Keratinocyte (primary cell): ENCODE results near the gene VN1R4. TPM values are rescaled to one million over a fixed set of nuclear protein-coding genes. Genes with fewer than 3 reads are reported as not detected.
"Not testable (repeated sequence)": the region's sequence is repeated elsewhere in the genome, so short reads cannot be mapped to it uniquely, and the experiment has no call there.

Source experiments
- DNase-seq: peaks from one replicate; pipeline ENCODE4 v3.0.0-alpha.2; 2011; ENCODE audit warnings: low read depth, missing footprints, low spot score
- FAIRE-seq: peaks from 2 replicates; lab custom pipeline; 2011; peaks lifted over from hg19 to GRCh38; lab: Jason Lieb, UNC
- H2AFZ ChIP-seq: 2 replicates; pipeline ENCODE4 v1.6.0; 2012; ENCODE audit warnings: low read length, control low read depth, inconsistent platforms; ENCODE audit not compliant: control insufficient read depth
- H3K27ac ChIP-seq: 2 replicates; pipeline ENCODE4 v1.5.1; 2011; ENCODE audit warnings: low read length; ENCODE audit not compliant: control insufficient read depth, insufficient read depth
- H3K27me3 ChIP-seq: 3 replicates; pipeline ENCODE4 v1.6.0; 2011; ENCODE audit warnings: low read length; ENCODE audit not compliant: control insufficient read depth, insufficient read depth; ENCODE audit errors: extremely low read depth
- H3K36me3 ChIP-seq, 2 experiments: 2 replicates in 1 of 2; 3 replicates in 1 of 2; pipeline ENCODE4 v1.5.1; 2011; ENCODE audit warnings: low read length in 2 of 2, mild to moderate bottlenecking in 1 of 2; ENCODE audit not compliant: control insufficient read depth in 2 of 2, insufficient read depth in 2 of 2; ENCODE audit errors: extremely low read depth in 1 of 2
- H3K4me1 ChIP-seq: 3 replicates; pipeline ENCODE4 v1.5.1; 2011; ENCODE audit warnings: low read length; ENCODE audit not compliant: control insufficient read depth, insufficient read depth; ENCODE audit errors: extremely low read depth
- H3K4me2 ChIP-seq: 3 replicates; pipeline ENCODE4 v1.6.0; 2011; ENCODE audit warnings: low read depth, low read length; ENCODE audit not compliant: control insufficient read depth, insufficient read depth; ENCODE audit errors: extremely low read depth
- H3K4me3 ChIP-seq, 3 experiments: fragments of 200-600 bp in 1 of 3; sonication (generic) in 1 of 3; 2 replicates in 2 of 3; 3 replicates in 1 of 3; pipeline ENCODE4 v1.5.1; 2011 to 2016; ENCODE audit warnings: low read length in 3 of 3, mild to moderate bottlenecking in 3 of 3, control low read depth in 2 of 3, inconsistent platforms in 1 of 3, low read depth in 1 of 3, mixed read lengths in 1 of 3, mixed run types in 1 of 3, moderate library complexity in 1 of 3; ENCODE audit not compliant: control insufficient read depth in 2 of 3, insufficient read depth in 2 of 3; ENCODE audit errors: extremely low read depth in 1 of 3
- H3K79me2 ChIP-seq: 2 replicates; pipeline ENCODE4 v1.6.0; 2012; ENCODE audit warnings: low read length; ENCODE audit not compliant: control insufficient read depth, insufficient read depth
- H3K9ac ChIP-seq: 3 replicates; pipeline ENCODE4 v1.6.0; 2011; ENCODE audit warnings: low read length; ENCODE audit not compliant: control insufficient read depth, insufficient read depth; ENCODE audit errors: extremely low read depth
- H3K9me1 ChIP-seq: 3 replicates; pipeline ENCODE4 v1.6.0; 2011; ENCODE audit warnings: low read length; ENCODE audit not compliant: control insufficient read depth, insufficient read depth; ENCODE audit errors: extremely low read depth
- H3K9me3 ChIP-seq: 2 replicates; pipeline ENCODE4 v1.5.1; 2012; ENCODE audit warnings: low read depth, low read length; ENCODE audit not compliant: control insufficient read depth
- H4K20me1 ChIP-seq: 3 replicates; pipeline ENCODE4 v1.6.0; 2011; ENCODE audit warnings: low read length; ENCODE audit not compliant: control insufficient read depth, insufficient read depth; ENCODE audit errors: extremely low read depth
- CTCF ChIP-seq, 3 experiments: IDR thresholded peaks in 1 of 3; conservative IDR thresholded peaks in 1 of 3; optimal IDR thresholded peaks in 1 of 3; 2 replicates in 2 of 3; 3 replicates in 1 of 3; pipeline versions ENCODE3 to v1.5.1; 2011; ENCODE audit warnings: low read length in 3 of 3, mild to moderate bottlenecking in 3 of 3, moderate library complexity in 2 of 3, control low read depth in 1 of 3, inconsistent platforms in 1 of 3; ENCODE audit not compliant: insufficient read depth in 2 of 3; ENCODE audit errors: extremely low read depth in 1 of 3
- EZH2 ChIP-seq: IDR thresholded peaks from one replicate; pipeline ENCODE4 v1.6.1; 2012; ENCODE audit warnings: inconsistent platforms, mild to moderate bottlenecking, low read length, moderate library complexity
- dilution Hi-C: fragments of 300-500 bp; cut with MboI; formaldehyde crosslinking; loops from one replicate; pipeline ENCODE4 v1.7.0; 2020; ENCODE audit warnings: low sequenced_read_pairs; ENCODE audit not compliant: extremely low pct_ligation_motif_present
- polyA minus RNA-seq, 3 experiments: library from RNA; depleted of rRNA, polyadenylated mRNA; stranded (reverse); fragments of >200 nt; gene quantifications; 1 replicate in 1 of 3; 2 replicates in 1 of 3; 3 replicates in 1 of 3; pipeline ENCODE4 v1.2.3, GENCODE V29; 2011
- polyA plus RNA-seq, 5 experiments: library from polyadenylated mRNA; depleted of rRNA in 3 of 5; stranded (reverse) in 3 of 5; stranded (forward) in 1 of 5; unstranded in 1 of 5; fragments of >200 nt; gene quantifications; 1 replicate in 1 of 5; 2 replicates in 3 of 5; 3 replicates in 1 of 5; pipeline versions ENCODE4 v1.2.1 to v1.2.3, GENCODE V29; 2011 to 2012; ENCODE audit warnings: missing spikeins in 2 of 5, low read depth in 1 of 5, low replicate concordance in 1 of 5

The VN1R4 gene
- polyA plus RNA-seq: not detected in 3 replicates
- polyA plus RNA-seq (2011; ENCODE audit: low read depth): not detected
- not detected in 2 replicates for polyA plus RNA-seq (2011; cell fraction: cytosol; rRNA removed)
- polyA plus RNA-seq (2011; cell fraction: nucleus; rRNA removed): not detected in 2 replicates
- not detected in 2 replicates for polyA plus RNA-seq (2012; ENCODE audit: low replicate concordance)
- polyA minus RNA-seq: not detected in 3 replicates
- polyA minus RNA-seq (2011; cell fraction: cytosol; rRNA and poly(A)+ RNA removed): not detected
- polyA minus RNA-seq (2011; cell fraction: nucleus; rRNA and poly(A)+ RNA removed): not detected in 2 replicates

DNA sequence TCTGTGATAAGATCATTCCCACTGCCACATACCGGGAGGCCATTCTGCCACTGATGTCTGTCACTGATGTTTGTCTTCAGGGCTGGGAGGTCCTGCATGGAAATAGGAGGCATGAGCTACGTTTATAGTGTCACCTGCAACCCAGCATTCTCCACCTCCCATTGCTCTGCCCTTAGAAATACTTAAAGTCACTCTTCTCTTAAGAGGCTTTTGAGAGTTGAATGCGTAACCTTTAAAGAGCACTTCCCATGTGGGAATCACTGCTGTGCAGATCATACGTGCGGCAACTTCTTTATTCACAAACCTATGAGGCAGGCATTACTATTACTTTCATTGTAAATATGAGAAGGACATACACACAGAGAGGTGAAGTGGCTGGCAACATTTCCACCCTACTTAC, at the start of gene VN1R4:
VN1R4 (minus strand) TSS at position 101 of the 400 bp plus-strand sequence; CDS start at position 43, 58 bp downstream.
- H3K9me1 ChIP-seq, H4K20me1 ChIP-seq, H3K4me2 ChIP-seq, H3K79me2 ChIP-seq, H3K4me1 ChIP-seq, DNase-seq, H3K27ac ChIP-seq, dilution Hi-C loops, H3K9me3 ChIP-seq, FAIRE-seq, H2AFZ ChIP-seq, H3K36me3 ChIP-seq, H3K4me3 ChIP-seq, H3K9ac ChIP-seq, H3K27me3 ChIP-seq: not testable (repeated sequence)

DNA sequence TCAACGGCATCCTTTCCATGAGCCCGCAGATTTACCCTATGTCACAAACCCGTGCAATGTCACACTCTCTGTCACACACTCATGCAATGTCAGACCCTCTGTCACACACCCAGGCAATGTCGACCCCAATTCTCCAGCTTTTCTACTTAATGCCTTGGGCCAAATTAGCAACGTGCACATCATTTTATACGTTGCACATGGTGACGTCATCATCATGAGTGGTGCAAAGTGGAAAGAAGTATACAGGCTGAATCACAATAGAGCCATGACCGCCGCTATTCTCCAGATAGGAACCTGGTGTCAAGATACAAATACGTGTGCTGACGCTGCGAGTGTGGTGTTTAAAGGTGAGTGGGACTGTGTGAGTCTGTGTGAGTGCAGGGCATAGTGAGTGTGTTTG, 44.4 kb upstream of the VN1R4 start:
- Histone ChIP-seq H3K9me1 (no peaks in the 10 kb centered on the region), H3K4me3 (no peak overlapping the region), H3K27me3 (no peaks in the 10 kb centered on the region), H3K4me1 (no peaks in the 10 kb centered on the region), H3K9me3 (peaks cover 5% of the 10 kb centered on the region), H2AFZ (no peak overlapping the region), H3K27ac (no peak overlapping the region), H3K79me2 (no peaks in the 10 kb centered on the region), H4K20me1 (no peaks in the 10 kb centered on the region), H3K4me2 (no peak overlapping the region), H3K9ac (no peak overlapping the region), H3K36me3 (no peaks in the 10 kb centered on the region)
- TF ChIP-seq EZH2 (no peak), CTCF (optimal IDR thresholded peaks at IDR 0.05 in 1 of 3, IDR thresholded peaks at IDR 0.05 in 1 of 3, conservative IDR thresholded peaks at IDR 0.05 in 1 of 3; ENCODE audit: extremely low read depth in 1 of 3, insufficient read depth in 2 of 3, low read length in 3 of 3) (no peak)
- dilution Hi-C loops: no loop called here
- no peak for DNase-seq
- no peak for FAIRE-seq

DNA sequence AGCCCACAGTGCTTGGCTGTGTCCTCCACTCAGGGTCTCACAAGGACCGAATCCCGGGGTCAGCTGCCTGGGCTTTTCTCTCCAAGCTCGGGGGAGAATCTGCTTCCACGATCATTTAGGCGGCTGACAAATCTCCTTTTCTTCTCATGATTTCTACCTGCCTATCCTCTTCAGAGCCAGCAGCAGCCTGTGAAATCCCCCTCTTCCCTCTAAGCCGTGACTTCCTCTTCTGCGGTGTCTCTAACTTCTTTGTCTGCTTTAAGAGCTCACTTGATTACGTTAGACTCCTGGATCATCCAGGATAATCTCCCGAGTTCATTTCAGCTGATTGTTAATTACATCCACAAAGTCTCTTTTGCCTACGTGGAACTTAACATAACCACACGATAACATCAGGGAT, 43.5 kb upstream of the VN1R4 start:
- H2AFZ ChIP-seq: no peak overlapping the region
- H3K36me3 ChIP-seq: no peaks in the 10 kb centered on the region
- peaks cover 5% of the 10 kb centered on the region for H3K9me3 ChIP-seq
- H3K4me3 ChIP-seq: no peak overlapping the region
- H3K9me1 ChIP-seq: no peaks in the 10 kb centered on the region
- H3K9ac ChIP-seq: no peak overlapping the region
- no peak overlapping the region for H3K4me2 ChIP-seq
- no peak for FAIRE-seq
- no peaks in the 10 kb centered on the region for H3K4me1 ChIP-seq
- TF ChIP-seq CTCF (optimal IDR thresholded peaks at IDR 0.05 in 1 of 3, IDR thresholded peaks at IDR 0.05 in 1 of 3, conservative IDR thresholded peaks at IDR 0.05 in 1 of 3; ENCODE audit: extremely low read depth in 1 of 3, insufficient read depth in 2 of 3, low read length in 3 of 3) (no peak), EZH2 (no peak)
- no peak overlapping the region for H3K27ac ChIP-seq
- no peaks in the 10 kb centered on the region for H3K27me3 ChIP-seq
- dilution Hi-C loops: no loop called here
- H3K79me2 ChIP-seq: no peaks in the 10 kb centered on the region
- DNase-seq: no peak
- H4K20me1 ChIP-seq: no peaks in the 10 kb centered on the region
